Liver (tissue), 9 donors: ENCODE results near the gene SLC25A48. TPM values are rescaled to one million over a fixed set of nuclear protein-coding genes. Genes with fewer than 3 reads are reported as not detected.

ENCODE experiments used
- DNase-seq: peaks from one replicate; pipeline ENCODE4 v3.0.0-alpha.2; 2017; ENCODE audit warnings: low spot score
- H3K27ac ChIP-seq, 2 donors: one replicate each; pipeline ENCODE4 v1.7.0; 2013; ENCODE audit warnings: inconsistent platforms in 2 of 2, low read length in 2 of 2, control low read depth in 1 of 2, low read depth in 1 of 2, mild to moderate bottlenecking in 1 of 2
- H3K27me3 ChIP-seq, 4 donors: one replicate each; pipeline versions ENCODE4 v1.6.1 to v1.7.0; 2013; ENCODE audit warnings: low read length in 3 of 4, inconsistent platforms in 1 of 4, mild to moderate bottlenecking in 1 of 4, moderate library complexity in 1 of 4; ENCODE audit not compliant: control insufficient read depth in 4 of 4, insufficient read depth in 4 of 4
- H3K36me3 ChIP-seq, 4 donors: one replicate each; pipeline versions ENCODE4 v1.6.1 to v1.7.0; 2013; ENCODE audit warnings: low read length in 3 of 4, mild to moderate bottlenecking in 3 of 4, low read depth in 1 of 4, moderate library complexity in 1 of 4; ENCODE audit not compliant: control insufficient read depth in 4 of 4, insufficient read depth in 3 of 4
- H3K4me1 ChIP-seq, 4 donors: one replicate each; pipeline versions ENCODE4 v1.6.1 to v1.7.0; 2013; ENCODE audit warnings: low read length in 3 of 4, mild to moderate bottlenecking in 3 of 4, moderate library complexity in 1 of 4; ENCODE audit not compliant: control insufficient read depth in 4 of 4, insufficient read depth in 4 of 4
- H3K4me3 ChIP-seq, 3 donors: one replicate each; pipeline versions ENCODE4 v1.6.1 to v1.7.0; 2013; ENCODE audit warnings: low read length in 3 of 3, control low read depth in 1 of 3, low read depth in 1 of 3, mild to moderate bottlenecking in 1 of 3
- H3K9ac ChIP-seq, 2 donors: one replicate each; pipeline ENCODE4 v1.7.0; 2013; ENCODE audit warnings: low read length in 2 of 2, mild to moderate bottlenecking in 2 of 2, moderate library complexity in 2 of 2, control low read depth in 1 of 2, low read depth in 1 of 2
- H3K9me3 ChIP-seq, 4 donors: one replicate each; pipeline versions ENCODE4 v1.6.1 to v1.7.0; 2013; ENCODE audit warnings: low read length in 3 of 4; ENCODE audit not compliant: control insufficient read depth in 4 of 4
- ATF3 ChIP-seq: IDR thresholded peaks from 2 replicates; pipeline ENCODE4 v1.6.1; 2016; ENCODE audit warnings: antibody characterized with exemption
- CTCF ChIP-seq: fragments of 150-350 bp; IDR thresholded peaks from 2 replicates; pipeline ENCODE4 v1.5.1; 2017; ENCODE audit warnings: improper control_type of control experiment, low read depth, low read length; ENCODE audit not compliant: missing input control
- EGR1 ChIP-seq, 2 donors: IDR thresholded peaks; 2 replicates each; pipeline ENCODE4 v1.6.1; 2016 to 2018; ENCODE audit warnings: antibody characterized with exemption in 2 of 2, low read depth in 2 of 2
- FOXA1 ChIP-seq: IDR thresholded peaks from 2 replicates; pipeline ENCODE4 v1.6.1; 2016; ENCODE audit warnings: antibody characterized with exemption
- FOXA2 ChIP-seq: IDR thresholded peaks from 2 replicates; pipeline ENCODE4 v1.6.1; 2016; ENCODE audit warnings: antibody characterized with exemption
- GABPA ChIP-seq, 2 donors: IDR thresholded peaks in 1 of 2; conservative IDR thresholded peaks in 1 of 2; 2 replicates each; pipeline ENCODE4 v1.6.1; 2016; ENCODE audit warnings: antibody characterized with exemption in 2 of 2, mild to moderate bottlenecking in 1 of 2, moderate library complexity in 1 of 2
- HNF4A ChIP-seq, 2 donors: conservative IDR thresholded peaks; 2 replicates each; pipeline ENCODE4 v1.6.1; 2016; ENCODE audit warnings: antibody characterized with exemption in 2 of 2, mild to moderate bottlenecking in 2 of 2
- HNF4G ChIP-seq: IDR thresholded peaks from 2 replicates; pipeline ENCODE4 v1.6.1; 2016; ENCODE audit warnings: antibody characterized with exemption
- JUND ChIP-seq, 2 donors: IDR thresholded peaks; 2 replicates each; pipeline ENCODE4 v1.6.1; 2016; ENCODE audit warnings: antibody characterized with exemption in 2 of 2
- RAD21 ChIP-seq, 2 donors: IDR thresholded peaks; 2 replicates each; pipeline ENCODE4 v1.6.1; 2016; ENCODE audit warnings: antibody characterized with exemption in 2 of 2, mild to moderate bottlenecking in 2 of 2
- RXRA ChIP-seq, 2 donors: IDR thresholded peaks; 2 replicates each; pipeline ENCODE4 v1.6.1; 2017 to 2018; ENCODE audit warnings: antibody characterized with exemption in 2 of 2, mild to moderate bottlenecking in 1 of 2
- TAF1 ChIP-seq: conservative IDR thresholded peaks from 2 replicates; pipeline ENCODE4 v1.6.1; 2016; ENCODE audit warnings: antibody characterized with exemption, mild to moderate bottlenecking
- YY1 ChIP-seq: IDR thresholded peaks from 2 replicates; pipeline ENCODE4 v1.6.1; 2016; ENCODE audit warnings: antibody characterized with exemption, mild to moderate bottlenecking
- ZBTB33 ChIP-seq: IDR thresholded peaks from 2 replicates; pipeline ENCODE4 v1.6.1; 2016; ENCODE audit warnings: antibody characterized with exemption
- WGBS: extraction: QIAGEN DNeasy Blood & Tissue Kit; methylation state at CpG from one replicate; pipeline ENCODE4 v1.1.7; 2013; 5-methylcytosine and 5-hydroxymethylcytosine counted together
- polyA plus RNA-seq, 2 donors: library from polyadenylated mRNA; stranded (reverse) in 1 of 2; unstranded in 1 of 2; fragments of 200-250 nt in 1 of 2; fragments of >200 nt in 1 of 2; fragmentation: Nextera tagmentation in 1 of 2; extraction: Ambion mirVana in 1 of 2; gene quantifications; one replicate each; pipeline versions ENCODE4 v1.2.1 to v1.2.3, GENCODE V29; 2013 to 2015
- total RNA-seq, 2 donors: library from RNA; depleted of rRNA; stranded (reverse); fragments of >200 nt; gene quantifications; one replicate each; pipeline ENCODE4 v1.2.3, GENCODE V29; 2014
- donor health status: healthy.
- donor health status: healthy.
- donor health status: healthy.
- donor health status: healthy.
- donor health status: healthy.

The SLC25A48 gene
- total and polyA plus RNA-seq, 4 donors = 0.24 to 1.1 (median 0.72) TPM

- TF ChIP-seq CTCF (peak; percentile 52), GABPA (IDR thresholded peaks at IDR 0.05 in 1 of 2, conservative IDR thresholded peaks at IDR 0.05 in 1 of 2) (no peak), YY1 (no peak), ATF3 (no peak)
These were observed 4.6 kb upstream of the SLC25A48 start (continued) for GRCh38 chr5:135829681-135830383.

- Histone ChIP-seq H3K36me3 (no peaks in the 10 kb centered on the region), H3K4me1 (peaks cover 2 to 13% (median 12%) of the 10 kb centered on the region in 4 donors), H3K9ac (no peak overlapping the region), H3K27me3 (peaks cover 0 to 2% (median 0%) of the 10 kb centered on the region in 4 donors), H3K9me3 (no peaks in the 10 kb centered on the region), H3K27ac (no peak overlapping the region), H3K4me3 (no peak overlapping the region)
- peak; percentile 2 for DNase-seq
- 70% methylated on average over 3 of the region's 3 CpGs for WGBS
- TF ChIP-seq JUND (IDR thresholded peaks at IDR 0.05) (no peak), FOXA1 (no peak), FOXA2 (no peak), GABPA (IDR thresholded peaks at IDR 0.05 in 1 of 2, conservative IDR thresholded peaks at IDR 0.05 in 1 of 2) (no peak), RXRA (IDR thresholded peaks at IDR 0.05) (no peak), RAD21 (IDR thresholded peaks at IDR 0.05) (no peak), HNF4G (no peak), EGR1 (IDR thresholded peaks at IDR 0.05; ENCODE audit: low read depth in 2 of 2) (no peak), ATF3 (no peak), TAF1 (no peak), YY1 (no peak), HNF4A (conservative IDR thresholded peaks at IDR 0.05) (no peak), CTCF (no peak), ZBTB33 (no peak)
These were observed 4.1 kb upstream of the SLC25A48 start for GRCh38 chr5:135830384-135830700.
